T-helper 1 cell (primary cell): Measurements from ENCODE around the gene UBE2QL1.

ENCODE experiments used
- DNase-seq, 5 donors: peaks; one replicate each; pipeline ENCODE4 v3.0.0-alpha.2; 2012 to 2020

Gene UBE2QL1

DNA sequence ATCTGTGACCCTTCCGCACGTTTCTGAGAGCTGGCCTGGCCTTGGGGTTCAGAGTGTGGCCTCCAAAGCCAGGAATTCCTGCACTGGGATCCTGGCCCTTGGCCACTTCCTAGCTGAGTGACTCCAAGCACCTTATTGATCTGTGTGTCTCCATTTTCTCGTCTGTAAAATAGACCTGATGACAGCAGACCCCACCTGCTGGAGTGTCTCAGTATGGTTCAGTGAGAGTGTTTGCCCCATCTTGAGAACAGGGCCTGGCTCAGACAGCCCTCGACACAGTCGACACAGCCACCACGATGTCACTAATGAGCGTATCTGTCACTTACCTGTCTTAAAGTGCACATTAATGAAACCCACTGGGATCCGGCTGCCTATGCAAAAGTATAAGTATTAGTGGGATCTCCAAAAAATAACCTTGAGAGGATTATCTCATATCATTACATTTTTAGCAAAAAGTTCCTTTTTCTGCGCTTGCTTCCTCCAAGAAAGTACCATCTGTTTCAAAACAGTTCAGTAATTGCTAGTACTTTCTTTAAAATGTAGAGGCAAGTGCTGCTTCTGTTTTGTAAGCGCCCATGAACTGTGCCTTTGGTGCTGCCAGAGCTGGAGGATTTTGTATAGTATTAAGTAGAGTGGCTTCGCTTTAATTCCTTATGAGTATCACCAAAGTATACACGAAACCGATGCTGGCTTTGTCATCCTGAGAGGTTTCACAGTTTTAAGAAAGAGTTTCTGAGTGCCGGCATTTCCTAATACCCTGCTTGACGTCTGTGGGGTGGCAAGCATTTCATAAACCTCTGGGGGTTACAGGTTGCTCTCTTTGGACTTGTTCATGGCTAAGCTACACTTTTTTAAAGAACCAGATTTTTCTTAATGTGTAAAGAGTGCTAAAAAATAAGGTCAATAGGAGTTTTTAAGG lies 31.7 kb downstream of the UBE2QL1 start:
- DNase-seq = peak in 1 of 5 donors; percentile 9

DNA sequence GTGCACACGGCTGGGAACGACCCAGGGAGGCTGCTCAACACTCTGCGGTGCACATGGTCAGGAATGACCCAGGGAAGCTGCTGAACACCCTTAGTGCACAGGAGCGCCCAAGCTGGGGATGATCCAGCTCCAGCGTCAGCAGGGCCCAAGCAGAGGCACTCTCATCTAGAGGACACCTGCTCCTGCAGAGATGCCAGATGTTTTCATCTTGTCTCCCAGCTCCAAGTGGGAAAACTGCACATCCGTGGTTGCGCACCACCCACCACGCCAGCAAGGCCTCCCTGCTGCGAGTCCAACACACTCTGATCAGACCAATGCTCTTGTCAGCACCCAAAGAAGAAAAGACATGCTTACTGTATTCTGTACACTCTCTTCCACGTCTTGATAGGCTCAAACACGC lies 34.1 kb downstream of the UBE2QL1 start:
- no peak for DNase-seq

DNA sequence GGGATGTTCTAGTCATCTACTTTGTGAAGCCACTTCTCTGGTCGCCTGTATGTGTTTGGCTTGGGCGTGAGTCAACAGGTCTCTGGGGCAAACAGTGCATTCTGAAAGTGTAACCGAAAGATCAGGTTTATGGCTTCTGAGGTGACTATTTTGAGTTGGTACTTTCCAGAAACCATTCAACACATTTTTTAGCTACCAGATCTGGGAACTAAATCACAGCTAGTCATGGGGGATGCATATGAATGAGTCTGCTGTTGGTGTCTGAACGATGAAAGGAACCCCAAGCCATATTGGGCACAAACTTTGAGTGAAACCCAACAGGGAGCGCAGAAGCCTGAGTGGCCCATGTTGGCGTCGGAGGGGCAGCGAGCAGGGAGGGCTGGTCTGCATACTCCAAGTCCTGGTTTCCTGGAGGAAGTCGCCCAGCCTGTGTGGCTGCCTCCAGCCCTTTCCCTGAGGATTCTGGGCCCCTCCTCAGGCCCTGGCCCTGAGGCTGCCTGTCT lies 35.3 kb downstream of the UBE2QL1 start:
- peak in 1 of 5 donors; percentile 69 for DNase-seq

DNA sequence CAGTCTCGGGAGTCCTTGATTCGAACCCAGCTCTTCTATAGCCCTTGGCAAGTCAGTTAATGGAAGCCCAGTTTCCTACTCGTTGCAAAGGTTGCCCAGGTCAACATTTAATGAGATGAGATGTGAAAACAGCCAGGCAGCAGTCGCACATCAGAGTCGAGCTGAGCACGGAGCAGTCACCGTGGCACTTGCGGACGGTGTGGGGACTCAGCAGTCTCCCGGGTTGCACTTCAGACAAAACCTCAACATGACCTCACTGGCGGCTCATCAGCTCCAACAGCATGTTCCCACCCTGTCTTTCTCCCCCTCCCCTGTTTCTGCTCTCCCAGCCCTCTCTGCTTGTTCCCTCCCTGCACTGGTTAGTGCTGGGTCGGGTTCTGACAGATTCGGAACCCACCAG lies 35.8 kb downstream of the UBE2QL1 start:
- DNase-seq = no peak

DNA sequence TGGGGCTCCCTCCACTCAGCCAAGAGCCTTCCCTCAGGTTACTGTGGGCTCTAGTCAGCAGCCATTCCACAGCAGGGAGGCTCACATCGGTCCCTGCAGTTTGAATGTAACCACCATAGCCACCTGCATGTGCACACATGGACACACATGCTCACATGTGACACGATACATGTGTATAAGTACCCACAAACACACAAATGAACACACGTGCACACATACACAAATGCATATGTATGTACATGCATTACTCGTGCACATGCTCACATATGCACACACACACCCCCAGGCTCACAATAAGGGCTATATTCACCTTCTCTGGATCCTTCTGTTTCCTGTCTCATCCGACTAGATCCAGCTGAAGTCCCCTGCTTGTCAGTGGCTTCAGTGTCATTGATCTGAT lies 36.2 kb downstream of the UBE2QL1 start:
- DNase-seq = no peak

DNA sequence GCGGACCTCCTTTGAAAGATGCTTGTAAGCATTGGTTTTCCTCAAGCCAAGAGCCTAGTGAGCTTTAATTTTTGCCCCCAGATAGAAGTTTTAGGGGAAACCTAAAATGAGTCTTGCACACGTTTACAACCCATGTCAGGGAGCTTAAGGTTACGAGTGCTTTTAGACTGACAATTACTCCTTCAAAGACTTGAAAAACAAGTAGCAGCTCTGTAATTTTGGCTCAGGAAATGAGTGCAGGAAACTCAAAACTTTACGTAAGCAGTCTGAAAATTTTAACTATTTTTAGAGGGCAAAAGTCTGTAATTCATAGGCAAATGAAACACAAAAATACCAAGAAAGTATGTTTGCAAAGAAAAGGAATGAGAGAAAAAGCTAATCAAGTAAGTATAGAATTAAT lies 36.8 kb downstream of the UBE2QL1 start:
- DNase-seq = no peak

DNA sequence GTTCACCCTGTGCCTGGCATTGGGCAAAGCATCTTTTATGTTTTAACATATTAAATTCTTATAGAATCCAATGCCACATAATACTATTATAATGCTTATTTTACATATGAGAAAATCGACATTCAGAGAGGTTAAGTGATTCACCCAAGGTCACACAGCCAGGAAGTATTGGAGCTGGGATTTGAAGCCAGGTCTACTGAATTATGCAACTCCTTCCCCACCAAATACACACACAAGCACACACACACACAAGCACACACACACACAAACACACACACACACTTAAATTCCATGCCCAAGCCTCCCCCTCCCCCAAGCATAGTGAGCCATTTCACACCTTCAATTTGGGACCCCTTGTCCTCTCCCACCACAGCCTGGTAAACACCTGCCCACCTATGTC lies 37.4 kb downstream of the UBE2QL1 start:
- no peak for DNase-seq

DNA sequence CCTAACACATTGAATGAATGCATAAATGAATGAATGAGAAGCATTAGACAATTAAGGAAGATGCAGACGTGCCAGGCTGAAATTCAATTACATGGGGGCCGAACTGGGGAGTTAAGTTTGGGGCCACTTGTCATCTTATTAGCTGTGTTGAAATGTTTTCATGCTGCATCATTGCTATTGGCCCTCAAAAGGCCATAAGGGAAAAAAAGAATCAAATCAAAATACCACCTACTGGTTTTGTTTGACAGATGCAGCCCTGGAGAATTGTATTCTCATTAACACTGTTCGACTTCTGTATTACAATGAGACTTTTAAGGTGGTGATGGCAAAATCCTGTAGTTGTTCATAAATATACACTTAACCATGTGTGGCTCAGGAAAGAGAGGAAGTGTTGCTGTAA lies 38.4 kb downstream of the UBE2QL1 start:
- no peak for DNase-seq

DNA sequence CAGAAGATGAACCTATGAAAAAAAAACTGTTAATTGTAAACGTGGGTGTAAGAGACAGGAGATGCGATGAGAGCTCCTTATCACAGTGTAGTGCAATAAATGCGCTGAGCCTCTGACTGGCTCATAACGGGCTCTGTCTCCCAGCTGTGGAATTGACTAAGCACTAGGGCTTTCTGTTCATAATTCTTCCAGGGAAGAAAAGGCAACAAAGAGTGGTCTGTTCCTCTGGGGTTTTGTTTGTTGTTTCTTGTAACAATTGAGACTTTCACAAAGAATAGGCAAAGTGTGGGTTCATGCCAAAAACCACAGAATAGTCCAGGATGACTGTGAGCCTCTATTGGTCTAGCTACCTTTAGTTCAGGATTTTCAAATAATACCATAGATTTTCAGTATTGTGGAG lies 39.4 kb downstream of the UBE2QL1 start:
- no peak for DNase-seq

DNA sequence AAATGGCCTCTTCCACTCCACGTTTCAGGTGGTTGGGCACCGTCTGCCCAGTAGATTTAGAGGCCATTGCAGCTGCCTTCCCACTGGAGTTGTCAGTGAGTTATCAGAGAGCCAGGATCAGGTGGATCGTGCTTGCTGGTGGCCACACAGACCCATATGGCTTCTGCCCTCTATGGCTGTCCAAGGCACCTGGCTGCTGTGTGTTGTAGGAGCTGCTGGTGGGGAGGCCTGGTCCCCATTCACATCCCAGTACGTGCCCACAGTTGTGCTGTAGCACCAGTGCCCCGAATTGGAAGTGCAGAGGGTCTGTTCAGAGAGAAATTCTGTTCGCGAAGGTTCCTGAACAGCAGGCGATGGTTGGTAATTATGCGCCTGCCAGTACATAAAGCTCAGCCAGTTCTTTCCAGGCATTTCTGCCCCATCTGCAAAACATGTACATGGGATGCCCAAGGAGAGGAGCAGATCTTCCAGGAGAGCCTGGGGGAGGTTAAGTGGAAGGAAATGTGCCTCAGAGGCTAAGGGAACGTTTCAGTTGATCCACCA lies 41.1 kb downstream of the UBE2QL1 start:
- DNase-seq = no peak

DNA sequence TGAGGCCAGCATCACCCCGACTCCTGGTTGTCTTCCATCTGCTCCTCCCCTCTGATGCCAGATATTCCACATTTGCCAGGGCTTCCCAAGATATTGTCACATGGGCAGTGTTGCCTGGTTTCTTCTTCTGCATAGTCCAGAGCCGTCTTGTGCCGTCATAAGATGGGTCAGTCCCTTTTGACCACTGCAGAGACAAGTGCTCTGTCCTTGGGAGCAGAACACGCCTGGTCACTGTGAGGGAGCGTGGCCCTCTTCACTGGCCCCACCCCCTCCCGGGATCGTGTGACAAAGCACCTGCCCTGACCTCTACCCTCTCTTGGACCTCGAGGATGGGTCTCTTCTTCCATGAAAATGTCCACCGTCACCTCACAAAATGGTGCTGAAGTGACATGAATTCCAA lies 41.6 kb downstream of the UBE2QL1 start:
- DNase-seq = no peak

DNA sequence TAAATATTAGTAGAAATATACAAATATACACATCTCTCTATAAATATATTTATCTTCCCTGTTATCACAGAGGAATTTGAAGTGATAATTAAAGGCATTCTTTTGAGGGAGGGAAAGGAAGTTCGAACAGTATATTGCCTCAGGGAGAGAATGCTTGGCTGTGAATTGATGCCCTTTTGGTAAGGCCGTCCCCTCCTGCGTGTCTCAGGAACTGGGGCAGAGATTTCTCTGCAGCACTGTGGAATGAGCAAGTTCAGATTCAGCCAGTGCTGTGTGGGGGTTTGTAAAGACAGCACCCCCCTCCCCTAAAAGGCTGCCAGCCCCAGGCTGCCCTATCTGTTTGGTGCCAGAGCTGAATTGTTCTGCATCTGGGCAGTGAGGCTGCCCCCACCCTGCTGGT lies 42.0 kb downstream of the UBE2QL1 start:
- no peak for DNase-seq

DNA sequence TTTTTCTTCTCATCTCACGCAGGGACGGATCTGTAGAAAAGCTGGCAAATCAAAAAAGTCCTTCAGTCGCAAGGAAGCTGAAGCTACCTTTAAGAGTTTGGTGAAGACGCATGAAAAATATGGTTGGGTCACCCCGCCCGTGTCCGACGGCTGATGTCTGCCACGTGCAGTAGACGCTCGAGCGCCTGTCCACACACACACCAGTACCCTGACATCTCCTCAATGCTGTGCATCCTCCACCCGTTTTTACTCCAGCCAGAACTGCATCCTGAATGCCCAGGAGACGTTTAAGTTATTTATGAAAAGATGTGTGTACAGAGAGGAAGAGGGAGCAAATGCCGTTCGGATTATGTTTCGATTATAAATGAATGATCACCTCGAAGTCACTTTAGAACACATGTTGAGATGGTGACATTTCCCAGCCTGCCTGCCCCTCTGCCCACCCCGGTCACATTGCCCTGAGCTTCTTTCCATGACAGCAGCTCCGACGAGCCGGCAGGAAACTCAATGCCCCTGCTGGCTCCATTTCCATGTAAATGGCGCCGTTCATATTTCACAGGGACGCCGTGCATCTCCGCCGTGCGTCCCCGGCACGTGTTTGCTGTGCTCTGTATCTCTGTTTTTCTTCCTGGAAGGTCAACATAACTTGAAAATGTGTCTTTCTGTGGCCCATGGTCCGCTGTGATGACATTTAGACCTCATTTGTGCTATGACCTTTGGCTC lies 42.7 kb downstream of the UBE2QL1 start:
- DNase-seq = no peak

DNA sequence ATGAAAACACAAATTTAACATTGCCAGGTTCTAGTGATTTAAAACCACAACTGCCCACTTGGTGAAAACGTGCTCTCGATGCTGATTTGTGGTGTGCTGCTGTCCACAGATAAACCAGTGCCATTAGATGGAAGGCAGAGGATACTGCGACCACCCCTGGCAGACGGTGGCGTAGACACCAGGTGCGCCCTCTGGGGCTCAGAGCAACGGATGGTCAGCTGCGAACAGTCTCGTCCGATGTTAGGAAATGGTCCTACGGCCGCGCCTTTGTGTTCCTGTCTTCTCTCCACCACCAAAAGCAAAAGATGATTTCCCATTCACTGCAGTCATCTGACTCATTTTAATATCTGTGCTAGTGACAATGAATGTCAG lies 43.2 kb downstream of the UBE2QL1 start:
- no peak for DNase-seq

DNA sequence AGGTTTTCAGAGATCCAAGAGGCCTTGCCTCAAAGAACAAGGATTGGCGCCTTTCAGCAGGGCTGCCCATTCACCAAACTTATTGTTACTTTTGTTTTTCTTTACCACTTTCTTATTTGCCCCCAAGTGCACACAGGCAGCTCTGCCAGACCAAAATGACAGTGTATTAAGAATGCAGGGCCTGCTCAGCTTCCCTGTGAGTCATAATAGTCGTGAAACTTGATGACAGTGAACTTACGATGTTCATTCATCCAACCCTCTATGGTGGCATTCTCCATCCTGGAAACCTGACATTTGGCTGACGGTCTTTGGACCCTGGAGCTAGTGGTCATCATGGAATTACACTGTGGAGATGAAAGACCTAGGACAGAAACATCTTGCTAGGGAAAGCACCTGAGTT lies 44.3 kb downstream of the UBE2QL1 start:
- DNase-seq = peak in 1 of 5 donors; percentile 62

DNA sequence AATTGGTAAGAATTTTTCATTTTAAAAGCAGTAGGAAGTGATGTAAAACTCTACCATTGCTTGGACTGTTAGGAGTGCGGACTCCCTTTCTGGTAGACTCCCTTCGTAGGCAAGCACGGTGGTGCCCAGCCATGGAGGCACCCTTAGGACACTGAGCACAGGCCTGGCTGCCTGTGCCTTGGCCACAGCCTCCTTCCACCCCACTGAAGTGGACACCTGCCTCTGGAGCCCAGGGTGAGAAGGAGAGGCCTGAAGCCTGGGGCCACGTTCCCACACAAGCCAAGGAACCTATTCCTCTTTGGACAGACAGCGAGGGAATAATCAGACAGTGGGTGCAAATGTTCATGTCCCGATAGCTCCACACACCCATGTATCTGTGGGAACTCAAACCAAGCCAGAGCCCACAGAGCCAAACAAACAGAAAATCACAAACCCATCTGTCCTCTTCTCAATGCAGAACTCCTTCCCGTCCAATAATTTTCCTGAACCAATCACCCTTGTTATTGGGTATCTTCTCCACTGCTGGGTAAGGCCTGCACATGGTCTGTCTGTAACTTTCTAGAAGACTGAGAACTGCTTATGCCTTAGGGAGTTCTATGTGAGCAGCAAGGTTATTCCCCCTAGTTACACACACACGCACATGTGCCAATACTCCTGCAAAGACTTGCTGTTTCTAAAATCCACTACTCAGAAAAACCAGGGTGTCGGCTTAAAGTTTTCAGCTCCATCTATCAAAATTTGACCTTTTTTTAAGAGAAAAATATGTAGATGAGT lies 45.2 kb downstream of the UBE2QL1 start:
- DNase-seq = no peak

DNA sequence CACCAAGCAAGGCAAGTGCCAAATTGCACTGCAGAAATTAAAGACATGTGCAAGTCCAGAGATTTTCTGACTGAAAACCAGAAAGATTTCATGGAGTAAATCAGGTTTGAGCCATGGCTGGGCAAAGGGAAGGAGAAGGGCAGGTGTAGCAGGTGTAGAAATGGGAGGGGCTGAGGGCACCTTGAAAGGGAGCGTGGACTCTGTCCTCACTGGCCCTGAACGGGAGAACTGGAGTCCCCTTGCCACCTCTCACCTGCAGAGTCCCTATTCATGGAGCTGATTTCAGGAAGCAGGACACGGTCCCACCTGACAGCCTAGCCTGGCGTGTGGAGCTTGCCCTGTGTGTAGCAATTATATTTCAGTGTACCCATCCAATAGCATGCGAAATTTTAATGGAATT lies 46.3 kb downstream of the UBE2QL1 start:
- no peak for DNase-seq

DNA sequence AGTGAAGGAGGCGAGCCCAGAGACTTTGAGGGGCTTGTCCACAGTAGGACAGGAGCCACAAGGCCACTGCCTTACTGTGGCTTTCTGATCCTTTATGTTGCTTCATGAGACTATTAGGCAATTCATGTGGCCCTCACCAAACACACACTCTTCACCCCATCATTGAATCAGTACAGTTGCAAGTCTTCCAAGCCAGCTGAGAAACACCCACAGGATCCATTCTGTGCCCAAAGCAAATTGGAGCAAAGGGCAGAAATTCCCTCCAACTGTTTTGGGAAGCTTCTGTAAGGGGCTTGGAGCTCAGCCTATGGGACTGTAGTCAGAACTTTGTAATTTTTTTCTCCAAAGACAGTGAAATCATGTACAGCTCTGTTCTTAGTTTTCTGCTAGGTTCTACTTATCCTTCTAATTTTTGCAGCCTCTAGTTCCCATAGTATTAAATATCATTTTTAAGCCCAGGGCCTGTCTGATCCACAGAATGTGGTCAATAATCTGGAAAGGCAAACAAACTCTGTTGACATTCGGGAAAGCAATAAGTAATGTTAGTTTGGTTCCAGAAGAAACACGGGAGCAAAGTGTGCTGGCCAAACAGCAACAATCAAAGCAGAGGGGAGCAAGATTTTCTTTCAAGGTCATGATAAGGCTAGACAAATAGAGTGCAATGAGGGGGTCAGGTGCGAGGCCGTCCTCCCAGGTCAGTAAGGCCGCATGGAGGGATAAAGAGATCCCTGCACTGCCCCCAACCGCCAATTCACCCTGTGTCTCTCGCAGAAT lies 47.0 kb downstream of the UBE2QL1 start:
- DNase-seq = no peak

DNA sequence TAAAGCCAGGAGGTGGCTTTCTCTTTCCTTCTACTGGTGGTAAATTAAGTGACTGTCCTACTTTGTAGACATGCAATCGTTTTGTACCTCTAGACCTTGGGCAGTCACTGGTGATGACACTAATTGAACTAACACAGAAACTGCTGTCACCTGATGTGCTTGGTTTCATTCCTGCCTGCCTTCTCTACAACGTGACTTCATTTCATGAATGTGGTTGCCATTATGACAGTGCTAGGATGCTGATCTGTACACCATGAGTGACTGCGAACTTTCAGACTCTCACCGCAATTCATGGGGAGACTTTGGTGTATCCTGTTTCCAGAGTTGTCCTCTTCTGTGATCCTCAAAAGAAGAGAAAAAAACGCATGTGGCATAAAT lies 47.5 kb downstream of the UBE2QL1 start:
- peak in 1 of 5 donors; percentile 84 for DNase-seq

DNA sequence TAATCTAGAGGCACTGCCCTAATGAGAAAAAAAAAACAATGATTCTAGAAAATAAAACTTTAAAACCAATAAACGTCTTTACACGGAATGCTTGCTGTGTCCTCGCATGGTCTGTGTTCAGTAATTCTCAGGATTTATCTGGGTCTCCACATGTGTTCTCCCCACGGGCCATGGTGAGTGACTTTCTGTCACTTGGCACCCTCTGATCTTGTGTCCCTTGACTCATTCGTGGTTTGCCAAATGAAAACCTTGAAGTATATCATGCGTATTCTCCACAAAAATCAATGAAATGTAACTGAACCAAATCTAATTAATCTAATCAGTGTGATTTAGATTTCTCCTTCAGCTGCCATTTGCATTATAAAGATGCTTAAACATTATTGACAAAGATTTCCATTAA lies 48.0 kb downstream of the UBE2QL1 start:
- DNase-seq = no peak

DNA sequence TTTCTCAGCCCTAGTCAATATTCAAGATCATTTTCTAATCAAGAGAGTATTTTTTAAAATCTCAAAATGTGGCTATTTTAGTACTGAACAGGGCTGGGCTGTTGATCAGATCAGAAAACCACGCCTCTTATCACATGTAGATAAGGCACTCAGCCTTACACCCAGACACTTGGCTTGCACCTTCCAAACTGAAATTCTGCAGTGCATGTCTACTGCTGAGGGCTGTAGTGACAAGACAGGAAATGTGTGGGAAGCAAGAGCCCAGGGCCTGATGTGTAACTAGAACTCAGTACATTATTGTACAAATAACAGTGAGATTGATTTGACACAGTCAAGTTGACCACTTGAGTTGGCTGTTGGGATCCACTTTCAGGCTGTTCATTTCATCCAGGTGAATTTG lies 48.6 kb downstream of the UBE2QL1 start:
- peak in 1 of 5 donors; percentile 39 for DNase-seq

DNA sequence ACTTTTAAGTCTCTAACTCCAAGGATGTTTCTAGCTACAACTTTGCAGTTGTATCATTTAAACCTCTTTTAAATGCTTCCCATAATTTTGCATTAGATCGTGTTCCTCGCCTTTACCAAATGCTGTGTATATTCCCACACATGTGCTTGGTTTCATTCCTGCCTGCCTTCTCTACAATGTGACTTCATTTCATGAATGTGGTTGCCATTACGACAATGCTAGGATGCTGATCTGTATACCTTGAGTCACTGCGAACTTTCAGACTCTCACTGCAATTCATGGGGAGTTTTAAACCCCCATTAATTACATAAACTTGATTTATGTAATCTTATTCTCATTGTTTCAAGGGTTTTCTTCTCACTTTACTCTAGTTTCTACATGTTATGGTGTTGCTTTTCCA lies 50.3 kb downstream of the UBE2QL1 start:
- peak in 1 of 5 donors; percentile 17 for DNase-seq
